K562 (cell line): ENCODE measurements around the gene SERPING1. TPM values are rescaled to one million over a fixed set of nuclear protein-coding genes. Genes with fewer than 3 reads are reported as not detected.

Experiments
- ATF7 ChIP-seq: fragments of 450-650 bp; IDR thresholded peaks from 2 replicates; pipeline ENCODE4 v1.7.1; 2014; ENCODE audit warnings: mild to moderate bottlenecking, moderate library complexity
- BCLAF1 ChIP-seq, 2 experiments: fragments of 450-650 bp in 1 of 2; IDR thresholded peaks; 2 replicates each; pipeline ENCODE4 v1.6.1; 2011 to 2017; ENCODE audit warnings: low read depth in 2 of 2, antibody characterized with exemption in 1 of 2, borderline replicate concordance in 1 of 2, low read length in 1 of 2, mild to moderate bottlenecking in 1 of 2, mixed read lengths in 1 of 2; ENCODE audit not compliant: control insufficient read depth in 1 of 2
- C11orf30 ChIP-seq: fragments of 450-650 bp; IDR thresholded peaks from 2 replicates; pipeline ENCODE4 v1.6.1; 2016; ENCODE audit warnings: low read depth, mild to moderate bottlenecking
- CTCF ChIP-seq, 3 experiments: IDR thresholded peaks in 2 of 3; conservative IDR thresholded peaks in 1 of 3; 2 replicates each; pipeline ENCODE4 v1.5.1; 2011 to 2012; ENCODE audit warnings: low read length in 3 of 3, mild to moderate bottlenecking in 3 of 3, control low read depth in 2 of 3, improper control_type of control experiment in 1 of 3, inconsistent platforms in 1 of 3, low read depth in 1 of 3, mixed read lengths in 1 of 3, moderate library complexity in 1 of 3; ENCODE audit not compliant: insufficient read depth in 2 of 3
- ESRRA ChIP-seq: fragments of 450-650 bp; IDR thresholded peaks from 2 replicates; pipeline ENCODE4 v1.6.1; 2014; ENCODE audit warnings: low read depth, mild to moderate bottlenecking, moderate library complexity, borderline replicate concordance
- MAFF ChIP-seq: IDR thresholded peaks from 2 replicates; pipeline ENCODE4 v1.6.1; 2012; ENCODE audit warnings: low read length, improper control_type of control experiment
- MTA2 ChIP-seq: fragments of 450-650 bp; IDR thresholded peaks from 2 replicates; pipeline ENCODE4 v1.6.1; 2016; ENCODE audit warnings: low read depth
- PRDM10 ChIP-seq: fragments of 450-650 bp; IDR thresholded peaks from 2 replicates; pipeline ENCODE4 v1.6.1; 2018; ENCODE audit not compliant: partially characterized antibody
- PRMT5 ChIP-seq: sonication (generic); formaldehyde crosslinking; IDR thresholded peaks from 2 replicates; pipeline ENCODE4 v1.5.0; 2020; ENCODE audit warnings: missing genetic modification reagents
- PTRF ChIP-seq: fragments of 450-650 bp; IDR thresholded peaks from 2 replicates; pipeline ENCODE4 v1.6.1; 2016; ENCODE audit warnings: mild to moderate bottlenecking, missing genetic modification characterization, missing compliant biosample characterization
- RAD21 ChIP-seq, 2 experiments: fragments of 250-450 bp in 1 of 2; fragments of 450-650 bp in 1 of 2; sonication (Bioruptor Pico) in 1 of 2; formaldehyde crosslinking in 1 of 2; IDR thresholded peaks in 1 of 2; conservative IDR thresholded peaks in 1 of 2; 2 replicates each; pipeline versions ENCODE4 v1.4.0 to v1.8.0; 2020 to 2022; ENCODE audit warnings: mild to moderate bottlenecking in 2 of 2, moderate library complexity in 1 of 2
- RBM34 ChIP-seq: fragments of 200-400 bp; formaldehyde crosslinking; IDR thresholded peaks from 2 replicates; pipeline ENCODE4 v1.6.1; 2018; ENCODE audit warnings: low read length, borderline replicate concordance; ENCODE audit not compliant: insufficient read depth
- THRB ChIP-seq: fragments of 450-650 bp; formaldehyde crosslinking; conservative IDR thresholded peaks from 2 replicates; pipeline ENCODE4 v1.4.0; 2022; ENCODE audit warnings: mild to moderate bottlenecking, missing genetic modification characterization
- ZNF280A ChIP-seq: fragments of 450-650 bp; IDR thresholded peaks from 2 replicates; pipeline ENCODE4 v1.6.1; 2018; ENCODE audit warnings: mild to moderate bottlenecking, low read depth; ENCODE audit not compliant: partially characterized antibody
- ZNF75A ChIP-seq: fragments of 450-650 bp; formaldehyde crosslinking; IDR thresholded peaks from 2 replicates; pipeline ENCODE4 v1.4.0; 2020; ENCODE audit warnings: mild to moderate bottlenecking
- ZNF766 ChIP-seq: fragments of 200-800 bp; sonication (Bioruptor generic); conservative IDR thresholded peaks from 2 replicates; pipeline ENCODE4 v1.6.1; 2016; ENCODE audit warnings: missing genetic modification characterization, missing compliant biosample characterization
- polyA plus RNA-seq, 8 experiments: library from polyadenylated mRNA; depleted of rRNA in 4 of 8; stranded (reverse) in 5 of 8; unstranded in 3 of 8; fragments of >200 nt; fragmentation: Nextera tagmentation in 2 of 8; fragmentation: Illumina TruSeq in 1 of 8; extraction: Ambion mirVana in 2 of 8; extraction: Trizol in 1 of 8; gene quantifications; 2 replicates each; pipeline versions ENCODE4 v1.2.1 to v1.2.3, GENCODE V29; 2011 to 2014; ENCODE audit warnings: inconsistent platforms in 1 of 8, missing spikeins in 1 of 8
- total RNA-seq, 7 experiments: library from RNA; depleted of rRNA in 6 of 7; stranded (reverse); fragments of >200 nt in 6 of 7; fragmentation: Illumina TruSeq in 2 of 7; extraction: Trizol in 2 of 7; gene quantifications; 2 replicates each; pipeline versions ENCODE4 v1.2.1 to v1.2.3, GENCODE V29; 2011 to 2021; ENCODE audit warnings: low replicate concordance in 1 of 7

SERPING1 gene
- total and polyA plus RNA-seq, 9 of the 15 experiments (the other 6 are each of a cell fraction or from before 2014, with no cell fraction given), result 0.10 to 1.00 (median 0.21) TPM; not detected in 2

GRCh38 chr11:57562596-57562995 lies 34.9 kb upstream of the SERPING1 start (continued):
- TF ChIP-seq PTRF (tag) (no peak), ATF7 (no peak), C11orf30 (no peak), ESRRA (peak; percentile 31; the same call in 1 of the 2 replicates), ZNF75A (CRISPR knock-in tag) (no peak), THRB (CRISPR knock-in tag) (no peak), PRMT5 (CRISPR knock-in tag) (no peak), ZNF280A (no peak), ZNF766 (CRISPR knock-in tag) (no peak), BCLAF1 (IDR thresholded peaks at IDR 0.05; ENCODE audit: borderline replicate concordance in 1 of 2, control insufficient read depth in 1 of 2, low read depth in 2 of 2, low read length in 1 of 2) (no peak), RBM34 (no peak), PRDM10 (no peak), MAFF (no peak), CTCF (IDR thresholded peaks at IDR 0.05 in 2 of 3, conservative IDR thresholded peaks at IDR 0.05 in 1 of 3; ENCODE audit: insufficient read depth in 2 of 3, low read depth in 1 of 3, low read length in 3 of 3) (peak; percentile 28 to 54 (median 51); a peak in 4 of 6 replicates), MTA2 (no peak), RAD21 (CRISPR knock-in tag; conservative IDR thresholded peaks at IDR 0.05 in 1 of 2, IDR thresholded peaks at IDR 0.05 in 1 of 2) (peak in 1 of 2 experiments; percentile 72; a peak in 3 of 4 replicates)
- TF ChIP-seq, all 486 proteins: peak for 5
